GM21723 (cell line): ENCODE measurements around the gene TRIM9.
"Not testable (repeated sequence)": the region's sequence is repeated elsewhere in the genome, so short reads cannot be mapped to it uniquely, and the experiment has no call there.

ENCODE experiments used
- ATAC-seq: cut with Tn5 transposase; IDR thresholded peaks from one replicate; pipeline ENCODE4 v1.9.1; 2021; ENCODE audit warnings: mild to moderate bottlenecking, moderate library complexity; ENCODE audit not compliant: unreplicated experiment

Gene TRIM9

GRCh38 chr14:50967790-50968189, 127.1 kb downstream of the TRIM9 start:
- no peak for ATAC-seq

- ATAC-seq = no peak
These were observed 127.8 kb downstream of the TRIM9 start for GRCh38 chr14:50967103-50967502.

GRCh38 chr14:50964683-50965390, 130.1 kb downstream of the TRIM9 start:
- ATAC-seq = no peak

GRCh38 chr14:50963919-50964318, 131.0 kb downstream of the TRIM9 start:
- ATAC-seq = no peak

- ATAC-seq = no peak
These were observed 133.2 kb downstream of the TRIM9 start for GRCh38 chr14:50961605-50962221.

GRCh38 chr14:50957296-50957695, 137.6 kb downstream of the TRIM9 start:
- ATAC-seq = no peak

GRCh38 chr14:50956421-50956820, 138.5 kb downstream of the TRIM9 start:
- ATAC-seq = not testable (repeated sequence)

- ATAC-seq = no peak
These were observed 139.4 kb downstream of the TRIM9 start for GRCh38 chr14:50955373-50956043.

GRCh38 chr14:50954811-50955372, 140.0 kb downstream of the TRIM9 start:
- no peak for ATAC-seq

- no peak for ATAC-seq
These were observed 141.4 kb downstream of the TRIM9 start for GRCh38 chr14:50953502-50953901.

- no peak for ATAC-seq
These were observed 143.9 kb downstream of the TRIM9 start for GRCh38 chr14:50951032-50951431.

- ATAC-seq = no peak
These were observed 146.7 kb downstream of the TRIM9 start for GRCh38 chr14:50948205-50948604.

- ATAC-seq = no peak
These were observed 147.5 kb downstream of the TRIM9 start for GRCh38 chr14:50947446-50947845.

GRCh38 chr14:50946234-50946935, 148.5 kb downstream of the TRIM9 start:
- no peak for ATAC-seq

GRCh38 chr14:50944647-50945413, 150.1 kb downstream of the TRIM9 start:
- peak; percentile 35 for ATAC-seq

- peak; percentile 83 for ATAC-seq
These were observed 150.8 kb downstream of the TRIM9 start, which contains the start of gene PYGL for GRCh38 chr14:50943943-50944646. Gene PYGL, minus strand, starts transcription at chr14:50944483. Its CDS starts 80 bp downstream, at chr14:50944403.

- ATAC-seq = no peak
These were observed 151.5 kb downstream of the TRIM9 start for GRCh38 chr14:50943261-50943942.

GRCh38 chr14:50941638-50942037, 153.3 kb downstream of the TRIM9 start:
- not testable (repeated sequence) for ATAC-seq

- no peak for ATAC-seq
These were observed 153.8 kb downstream of the TRIM9 start for GRCh38 chr14:50941151-50941550.
